Upper lobe of right lung (tissue), 1 donor: Measurements from ENCODE around the gene FAM107A. TPM values are rescaled to one million over a fixed set of nuclear protein-coding genes. Genes with fewer than 3 reads are reported as not detected.

Experiments used
- ATAC-seq: fragments of 200-7000 bp; cut with Tn5 transposase; one replicate; pipeline ENCODE4 v1.9.1; 2020; ENCODE audit warnings: mild to moderate bottlenecking, moderate library complexity
- DNase-seq: peaks from one replicate; pipeline ENCODE4 v3.0.0-alpha.2; 2020
- H3K27ac ChIP-seq: fragments of 200-600 bp; one replicate; pipeline ENCODE4 v1.8.0; 2022
- H3K27me3 ChIP-seq: fragments of 200-600 bp; one replicate; pipeline ENCODE4 v1.8.0; 2022; ENCODE audit warnings: mild to moderate bottlenecking
- H3K36me3 ChIP-seq: fragments of 200-600 bp; one replicate; pipeline ENCODE4 v1.8.0; 2022
- H3K4me1 ChIP-seq: fragments of 200-600 bp; one replicate; pipeline ENCODE4 v1.8.0; 2022
- H3K4me3 ChIP-seq: fragments of 200-600 bp; one replicate; pipeline ENCODE4 v1.8.0; 2022; ENCODE audit warnings: mild to moderate bottlenecking
- H3K9me3 ChIP-seq: fragments of 200-600 bp; one replicate; pipeline ENCODE4 v1.8.0; 2022
- CTCF ChIP-seq: fragments of 200-600 bp; IDR thresholded peaks from one replicate; pipeline ENCODE4 v1.8.0; 2022; ENCODE audit warnings: antibody characterized with exemption
- intact Hi-C: fragments of 100-400 bp; cut with DNase I; formaldehyde crosslinking; loops from one replicate; pipeline ENCODE4 v1.11.0; 2022
- total RNA-seq: library from RNA; stranded (reverse); fragmentation: NEBNext Ultra II Directional; extraction: Animal tissue kit (Norgen Biotek cat#: 25700); gene quantifications from one replicate; pipeline ENCODE4 v1.2.1, GENCODE V29; 2021
- donor health status: DM: no; HTN: yes; CAD: no; lungs with severe emphysema.

FAM107A gene
- total RNA-seq, 1 donor from 2014 or later, result 91.5 TPM

DNA sequence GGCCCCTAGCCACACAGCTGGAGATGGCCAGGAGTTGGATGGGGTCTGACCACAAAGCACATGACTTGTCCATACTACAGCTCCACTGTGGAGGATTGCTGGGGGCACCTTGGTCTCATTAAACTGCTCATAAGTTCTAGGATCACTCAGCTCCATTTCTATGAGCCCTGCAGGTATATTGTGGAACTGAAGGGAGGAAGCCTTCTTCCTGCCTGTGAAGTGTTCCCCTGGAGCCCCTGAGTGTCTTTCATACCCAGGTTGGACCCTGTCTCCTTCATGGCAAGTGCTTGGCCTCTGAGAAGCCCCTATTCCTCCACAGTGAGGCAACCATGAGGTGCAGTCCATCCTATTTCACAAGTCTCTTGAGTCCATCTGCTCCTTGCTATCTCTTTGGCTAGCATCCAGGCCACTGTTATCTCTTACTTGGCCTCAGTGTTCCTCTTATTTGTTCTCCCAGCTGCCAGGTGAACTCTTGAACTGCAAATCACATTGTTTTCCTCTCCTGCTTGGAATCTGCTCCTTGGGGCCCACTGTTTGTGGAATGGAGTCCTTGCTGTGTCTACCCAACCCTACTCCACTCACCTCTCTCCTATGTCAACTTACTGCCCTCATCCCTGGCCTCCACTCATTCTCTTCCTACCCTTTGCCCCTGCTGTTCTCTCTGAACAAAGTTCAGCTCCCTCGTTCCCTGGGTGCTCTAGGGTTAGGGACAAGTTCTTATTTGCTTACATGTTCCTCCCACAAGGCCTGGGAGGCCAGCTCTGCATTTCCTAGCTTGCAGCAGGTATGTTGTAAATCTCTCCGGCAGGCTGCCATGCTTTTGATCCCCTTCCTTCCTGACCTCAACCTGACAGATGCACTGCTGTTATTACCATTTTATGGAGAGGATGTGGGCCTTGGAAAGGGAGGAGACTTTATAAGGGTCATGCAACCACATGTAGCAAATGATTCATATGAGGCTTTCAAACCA, 41.4 kb downstream of the FAM107A start:
- Histone ChIP-seq H3K27ac (peak overlapping the region; percentile 76), H3K36me3 (no peaks in the 10 kb centered on the region), H3K27me3 (no peaks in the 10 kb centered on the region), H3K4me3 (peak overlapping the region; percentile 54), H3K4me1 (peaks cover 25% of the 10 kb centered on the region), H3K9me3 (no peaks in the 10 kb centered on the region)
- no peak for TF ChIP-seq CTCF
- ATAC-seq, result no peak
- intact Hi-C loops, result no loop called here
- no peak for DNase-seq

DNA sequence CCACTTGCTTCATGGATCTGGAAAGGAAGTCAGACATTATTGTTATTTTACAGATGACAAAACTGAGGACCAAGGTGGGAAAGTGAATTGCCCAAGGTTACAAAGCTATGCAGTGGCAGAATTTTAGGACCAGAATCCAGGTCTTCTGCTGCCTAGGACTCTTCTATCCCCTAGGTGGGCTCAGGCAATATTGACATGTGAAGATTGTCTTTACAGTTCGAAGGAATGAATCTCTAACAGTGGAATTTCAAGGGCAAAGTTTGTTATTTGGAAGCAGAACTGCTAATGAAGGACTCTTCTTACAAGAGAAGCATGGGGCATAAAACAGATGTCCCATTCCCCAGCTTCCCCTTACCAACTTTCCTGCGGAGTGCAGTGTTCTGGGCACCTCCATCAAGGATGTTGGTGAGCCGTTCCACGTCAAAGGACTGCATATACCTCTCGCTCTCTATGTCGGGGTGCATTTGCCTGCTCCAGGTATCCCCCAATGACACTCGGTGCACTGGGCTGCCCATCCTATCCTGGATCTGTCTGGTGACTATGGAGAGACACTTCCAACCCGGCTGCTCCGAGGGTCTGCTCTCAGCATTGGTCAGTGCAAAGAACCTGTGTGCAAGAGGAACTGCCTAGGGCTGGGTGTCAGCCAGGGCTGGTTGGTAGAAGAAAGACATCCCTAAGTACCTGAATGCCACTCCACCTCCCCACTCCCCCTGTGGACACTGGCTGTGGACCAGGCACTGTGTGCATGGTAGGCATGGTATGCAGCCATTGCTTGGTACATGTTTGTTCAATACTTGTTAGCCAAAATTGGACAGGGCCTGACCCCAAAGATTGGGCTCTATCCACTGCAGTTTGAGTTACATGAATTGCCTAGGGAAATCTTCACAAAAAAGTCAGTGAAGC, 42.3 kb downstream of the FAM107A start:
- no peaks in the 10 kb centered on the region for H3K36me3 ChIP-seq
- H3K27me3 ChIP-seq, result no peaks in the 10 kb centered on the region
- intact Hi-C loops, result no loop called here
- TF ChIP-seq CTCF, result no peak
- no peak overlapping the region for H3K27ac ChIP-seq
- ATAC-seq (no peak), DNase-seq (no peak)
- H3K4me1 ChIP-seq, result peaks cover 25% of the 10 kb centered on the region
- no peak overlapping the region for H3K4me3 ChIP-seq
- H3K9me3 ChIP-seq, result no peaks in the 10 kb centered on the region

DNA sequence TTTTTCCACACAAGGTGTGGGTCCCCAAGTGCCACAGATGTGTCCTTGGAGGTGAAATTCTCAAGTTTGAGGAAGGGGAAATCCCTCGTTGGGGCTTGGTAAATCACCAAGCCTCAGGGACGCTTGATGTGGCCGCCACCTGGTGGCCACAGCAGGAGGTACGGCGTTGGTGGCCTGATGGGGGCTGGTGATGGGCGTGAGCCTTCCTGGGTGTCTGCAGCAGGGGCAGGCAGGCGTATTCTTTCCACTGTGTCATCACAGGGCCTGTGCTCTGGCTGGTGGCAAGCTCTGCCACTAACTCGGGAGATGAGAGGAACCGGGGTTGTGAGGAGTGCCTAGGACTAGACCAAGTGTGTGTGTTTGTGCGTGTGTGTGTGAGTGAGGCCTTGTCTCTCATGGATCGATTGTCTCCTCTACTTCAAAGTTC, 44.4 kb downstream of the FAM107A start:
- DNase-seq, result peak; percentile 85
- Histone ChIP-seq H3K27me3 (no peaks in the 10 kb centered on the region), H3K9me3 (no peaks in the 10 kb centered on the region), H3K36me3 (no peaks in the 10 kb centered on the region), H3K4me1 (peaks cover 21% of the 10 kb centered on the region), H3K4me3 (no peak overlapping the region), H3K27ac (no peak overlapping the region)
- peak; percentile 77 for ATAC-seq
- intact Hi-C loops, result no loop called here
- TF ChIP-seq CTCF, result peak; percentile 92

- peaks cover 13% of the 10 kb centered on the region for H3K4me1 ChIP-seq
- no peak for TF ChIP-seq CTCF
- DNase-seq (no peak), ATAC-seq (no peak)
- H3K27ac ChIP-seq, result no peak overlapping the region
- intact Hi-C loops, result no loop called here
- H3K27me3 ChIP-seq, result no peaks in the 10 kb centered on the region
- H3K36me3 ChIP-seq, result no peaks in the 10 kb centered on the region
- H3K9me3 ChIP-seq, result no peaks in the 10 kb centered on the region
- H3K4me3 ChIP-seq, result no peak overlapping the region
These were observed 45.2 kb downstream of the FAM107A start for GRCh38 chr3:58531956-58532355.

DNA sequence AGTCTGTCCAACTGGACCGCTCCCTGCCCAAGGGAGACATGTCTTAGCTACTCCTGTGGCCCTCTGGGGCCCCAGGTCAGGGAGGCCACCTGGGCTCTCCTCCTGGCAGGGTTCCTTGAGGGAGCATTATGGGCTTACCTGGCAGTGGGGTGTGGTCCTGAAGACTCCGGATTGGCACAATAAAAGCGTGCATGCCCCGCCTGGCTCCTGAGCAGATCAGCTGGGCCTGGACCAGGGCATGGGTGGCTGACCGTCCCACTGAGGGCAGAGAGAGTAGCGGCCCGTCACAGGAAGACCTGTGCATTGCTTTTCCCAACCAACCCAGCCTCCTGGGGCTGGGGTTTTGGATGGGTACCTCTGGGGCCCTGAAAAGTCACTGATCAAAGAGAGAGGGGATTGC, 45.6 kb downstream of the FAM107A start:
- no peak for TF ChIP-seq CTCF
- Histone ChIP-seq H3K27me3 (no peaks in the 10 kb centered on the region), H3K27ac (no peak overlapping the region), H3K4me3 (no peak overlapping the region), H3K9me3 (no peaks in the 10 kb centered on the region), H3K4me1 (peaks cover 11% of the 10 kb centered on the region), H3K36me3 (no peaks in the 10 kb centered on the region)
- ATAC-seq, result no peak
- DNase-seq, result no peak
- intact Hi-C loops, result no loop called here
